A549 (cell line): ENCODE data around the gene RBSN. TPM values are rescaled to one million over a fixed set of nuclear protein-coding genes. Genes with fewer than 3 reads are reported as not detected.

Source experiments
- ATAC-seq, 2 experiments: fragments of 200-7000 bp in 1 of 2; fragments of >200 bp in 1 of 2; cut with Nextera tagmentation in 1 of 2; cut with Tn5 transposase in 1 of 2; 3 replicates each; pipeline versions ENCODE4 v1.8.0 to v1.9.1; 2018 to 2020; ENCODE audit warnings: mild to moderate bottlenecking in 1 of 2, moderate library complexity in 1 of 2
- CTCF ChIA-PET: fragments of 300-600 bp; sonication (Branson Sonifier 250); formaldehyde crosslinking; extraction: SDS; loops from one replicate; lab custom pipeline; 2021; ENCODE audit warnings: antibody characterized with exemption, inconsistent platforms; lab: Yijun Ruan, JAX
- POLR2A ChIA-PET: fragments of 350-600 bp; formaldehyde crosslinking; extraction: SDS; loops from one replicate; lab custom pipeline; 2021; ENCODE audit warnings: antibody characterized with exemption, inconsistent platforms; lab: Yijun Ruan, JAX
- DNase-seq, 2 experiments: peaks; one replicate each; pipeline versions ENCODE4 v3.0.0 to v3.0.0-alpha.2; 2011 to 2016; ENCODE audit warnings: low read depth in 1 of 2, low spot score in 1 of 2
- FAIRE-seq: peaks from 2 replicates; lab custom pipeline; 2011; peaks lifted over from hg19 to GRCh38; lab: Jason Lieb, UNC
- H3K27ac ChIP-seq, 2 experiments: fragments of >200 bp; sonication (Bioruptor Twin); formaldehyde crosslinking; 3 replicates each; pipeline ENCODE4 v1.5.1; 2016 to 2017
- H3K4me1 ChIP-seq: fragments of >200 bp; sonication (Bioruptor Twin); formaldehyde crosslinking; 3 replicates; pipeline ENCODE4 v1.6.1; 2016
- H3K4me2 ChIP-seq: fragments of >200 bp; sonication (Bioruptor Twin); formaldehyde crosslinking; 3 replicates; pipeline ENCODE4 v1.6.1; 2016
- H3K4me3 ChIP-seq: fragments of >200 bp; sonication (Bioruptor Twin); formaldehyde crosslinking; 3 replicates; pipeline ENCODE4 v1.5.1; 2016
- H3K9me3 ChIP-seq: fragments of >200 bp; sonication (Bioruptor Twin); formaldehyde crosslinking; 3 replicates; pipeline ENCODE4 v1.6.1; 2016
- BCL3 ChIP-seq: fragments of >200 bp; sonication (Bioruptor Twin); formaldehyde crosslinking; IDR thresholded peaks from 3 replicates; pipeline ENCODE4 v1.6.1; 2016
- CEBPB ChIP-seq, 2 experiments: fragments of >200 bp in 1 of 2; sonication (Bioruptor Twin) in 1 of 2; formaldehyde crosslinking in 1 of 2; IDR thresholded peaks; 2 replicates each; pipeline ENCODE4 v1.6.1; 2012 to 2016
- ESRRA ChIP-seq: fragments of 150-350 bp; IDR thresholded peaks from 2 replicates; pipeline ENCODE4 v1.6.1; 2014; ENCODE audit warnings: mild to moderate bottlenecking, low read length, borderline replicate concordance
- HES2 ChIP-seq: fragments of >200 bp; sonication (Bioruptor Twin); formaldehyde crosslinking; IDR thresholded peaks from 2 replicates; pipeline ENCODE4 v1.6.1; 2016
- HOXB5 ChIP-seq: fragments of 250-450 bp; sonication (Bioruptor Pico); IDR thresholded peaks from 2 replicates; pipeline ENCODE4 v1.5.0; 2020; ENCODE audit warnings: mild to moderate bottlenecking, moderate library complexity
- JUN ChIP-seq, 2 experiments: fragments of >200 bp; sonication (Bioruptor Twin); formaldehyde crosslinking; IDR thresholded peaks; 2 replicates in 1 of 2; 3 replicates in 1 of 2; pipeline ENCODE4 v1.6.1; 2016 to 2017
- JUNB ChIP-seq: fragments of >200 bp; sonication (Bioruptor Twin); formaldehyde crosslinking; IDR thresholded peaks from 2 replicates; pipeline ENCODE4 v1.6.1; 2016
- KDM5A ChIP-seq: fragments of 200-600 bp; sonication (generic); IDR thresholded peaks from 2 replicates; pipeline ENCODE4 v1.6.1; 2016; ENCODE audit warnings: antibody characterized with exemption, mild to moderate bottlenecking
- MAX ChIP-seq: IDR thresholded peaks from 2 replicates; pipeline ENCODE4 v1.6.1; 2012
- MAZ ChIP-seq: fragments of 150-350 bp; IDR thresholded peaks from 2 replicates; pipeline ENCODE4 v1.6.1; 2014; ENCODE audit warnings: antibody characterized with exemption, low read depth, low read length, borderline replicate concordance
- MYC ChIP-seq: IDR thresholded peaks from 2 replicates; pipeline ENCODE4 v1.6.1; 2012; ENCODE audit warnings: mild to moderate bottlenecking, inconsistent platforms, low read length, improper control_type of control experiment, borderline replicate concordance
- NPAS2 ChIP-seq: fragments of 250-450 bp; sonication (Bioruptor Pico); IDR thresholded peaks from 2 replicates; pipeline ENCODE4 v1.8.0; 2022; ENCODE audit warnings: mild to moderate bottlenecking, moderate library complexity, borderline replicate concordance
- PBX3 ChIP-seq: IDR thresholded peaks from 2 replicates; pipeline ENCODE4 v1.6.1; 2012
- PHF8 ChIP-seq: fragments of 200-600 bp; sonication (generic); IDR thresholded peaks from 2 replicates; pipeline ENCODE4 v1.6.1; 2016; ENCODE audit warnings: low read depth, mild to moderate bottlenecking, antibody characterized with exemption, moderate library complexity, borderline replicate concordance
- POLR2A ChIP-seq: IDR thresholded peaks from 2 replicates; pipeline ENCODE4 v1.6.1; 2012; ENCODE audit warnings: mild to moderate bottlenecking, low read length
- RFX5 ChIP-seq: fragments of 450-650 bp; IDR thresholded peaks from 2 replicates; pipeline ENCODE4 v1.7.1; 2014; ENCODE audit warnings: antibody characterized with exemption, mild to moderate bottlenecking, moderate library complexity
- WGBS: methylation state at CpG from one replicate; pipeline ENCODE4 v1.1.6; 2017; ENCODE audit errors: missing lambda C conversion rate; 5-methylcytosine and 5-hydroxymethylcytosine counted together
- polyA minus RNA-seq: library from RNA; depleted of rRNA, polyadenylated mRNA; stranded (reverse); fragments of >200 nt; gene quantifications from 2 replicates; pipeline ENCODE4 v1.2.3, GENCODE V29; 2011; rRNA and poly(A)+ RNA removed
- polyA plus RNA-seq, 4 experiments: library from polyadenylated mRNA; depleted of rRNA in 3 of 4; stranded (reverse); fragments of >200 nt; fragmentation: RNase III in 1 of 4; extraction: RNeasy Plus Mini Kit Qiagen cat#74134 plus additional on column Dnase treatment in 1 of 4; gene quantifications; 2 replicates in 3 of 4; 3 replicates in 1 of 4; pipeline ENCODE4 v1.2.3, GENCODE V29; 2011 to 2017
- TF ChIP-seq, protein P1 (sequence below): fragments of 150-350 bp; IDR thresholded peaks from 2 replicates; pipeline ENCODE4 v1.6.1; 2014; ENCODE audit warnings: low read depth, mild to moderate bottlenecking, low read length
- TF ChIP-seq, protein P2 (sequence below): IDR thresholded peaks from 2 replicates; pipeline ENCODE4 v1.6.1; 2012; ENCODE audit warnings: low read depth, borderline replicate concordance
- TF ChIP-seq, protein P3 (sequence below): fragments of >200 bp; sonication (Bioruptor Twin); formaldehyde crosslinking; IDR thresholded peaks from 3 replicates; pipeline ENCODE4 v1.5.1; 2016

The RBSN gene
- polyA plus RNA-seq (2011; rRNA removed) (14.9 and 15.2 TPM in 2 replicates), polyA plus RNA-seq (2017; fragmentation: RNase III; extraction: RNeasy Plus Mini Kit Qiagen cat#74134 plus additional on column Dnase treatment) (9.1 to 9.6 TPM (median 9.5 TPM) in 3 replicates), polyA minus RNA-seq (25.7 and 26.3 TPM in 2 replicates)
- polyA plus RNA-seq (2012; cell fraction: cytosol; rRNA removed), result 4.8 and 4.9 TPM in 2 replicates
- 8.5 and 9.1 TPM in 2 replicates for polyA plus RNA-seq (2012; cell fraction: nucleus; rRNA removed)

DNA sequence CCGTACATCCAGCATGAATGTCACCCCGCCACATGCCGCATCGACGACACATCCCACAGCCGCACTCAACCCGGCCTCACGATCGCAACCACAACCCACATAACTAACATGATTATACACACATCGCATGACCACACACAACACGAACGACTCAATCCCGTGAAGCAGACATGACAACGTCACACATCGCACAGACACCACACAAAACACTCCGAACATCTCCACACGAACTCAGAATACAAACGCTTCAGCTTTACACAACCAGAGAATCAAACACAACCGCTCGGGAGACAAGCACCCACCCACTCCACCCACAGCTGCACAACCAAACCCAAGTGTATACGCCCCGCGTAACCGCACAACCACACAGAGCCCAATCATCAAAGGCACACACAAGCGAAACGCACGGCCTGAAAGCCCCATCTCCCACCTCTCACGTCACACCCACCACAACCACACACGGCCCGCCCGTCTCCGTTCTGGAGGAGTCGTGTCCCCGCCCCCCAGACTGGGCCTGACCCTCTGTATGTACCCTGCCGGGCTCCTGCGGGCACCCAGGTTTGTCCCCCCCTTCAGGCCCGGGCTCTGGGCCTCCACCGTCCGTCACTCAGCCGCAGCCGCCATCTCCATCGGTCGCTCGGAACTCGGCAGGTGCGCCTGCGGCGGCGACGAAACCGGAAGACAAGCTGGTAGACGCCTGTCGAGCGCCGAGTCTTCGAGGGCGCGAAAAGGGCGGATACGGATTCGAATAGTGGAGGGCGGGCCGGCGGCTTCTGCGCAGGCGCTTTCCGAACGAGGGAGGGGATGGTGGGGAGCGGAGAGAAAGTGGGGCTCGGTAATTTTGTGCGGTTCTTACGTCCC, at the start of gene RBSN:
Gene RBSN (minus strand): TSS at position 646 of the 861 bp plus-strand sequence. CDS start 3,028 bp downstream, outside the sequence.
- peak; percentile 83 to 92 for DNase-seq
- peak within 1 kb of the TSS; percentile 85 for H3K4me2 ChIP-seq
- H3K4me1 ChIP-seq, result peaks cover 10% of the 10 kb centered on the region
- H3K27ac ChIP-seq, result peak within 1 kb of the TSS; percentile 78 to 88
- TF ChIP-seq HOXB5, result 0 out of 2 replicates have a peak, but pooled peaks have one; percentile 34
- TF ChIP-seq JUN (IDR thresholded peaks at IDR 0.05), result peak; percentile 77 to 93
- peak; percentile 92 for TF ChIP-seq PHF8
- TF ChIP-seq BCL3, result peak; percentile 70
- peak; percentile 81 for TF ChIP-seq PBX3
- 0 out of 4 replicates have a peak, but pooled peaks of 1 of the 2 experiments have one; percentile 16 for TF ChIP-seq CEBPB (IDR thresholded peaks at IDR 0.05)
- TF ChIP-seq, protein P1, sequence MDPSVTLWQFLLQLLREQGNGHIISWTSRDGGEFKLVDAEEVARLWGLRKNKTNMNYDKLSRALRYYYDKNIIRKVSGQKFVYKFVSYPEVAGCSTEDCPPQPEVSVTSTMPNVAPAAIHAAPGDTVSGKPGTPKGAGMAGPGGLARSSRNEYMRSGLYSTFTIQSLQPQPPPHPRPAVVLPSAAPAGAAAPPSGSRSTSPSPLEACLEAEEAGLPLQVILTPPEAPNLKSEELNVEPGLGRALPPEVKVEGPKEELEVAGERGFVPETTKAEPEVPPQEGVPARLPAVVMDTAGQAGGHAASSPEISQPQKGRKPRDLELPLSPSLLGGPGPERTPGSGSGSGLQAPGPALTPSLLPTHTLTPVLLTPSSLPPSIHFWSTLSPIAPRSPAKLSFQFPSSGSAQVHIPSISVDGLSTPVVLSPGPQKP, result peak; percentile 71; the same call in 1 of the 2 replicates
- peak; percentile 82; the same call in 1 of the 2 replicates for TF ChIP-seq KDM5A
- TF ChIP-seq, protein P2, sequence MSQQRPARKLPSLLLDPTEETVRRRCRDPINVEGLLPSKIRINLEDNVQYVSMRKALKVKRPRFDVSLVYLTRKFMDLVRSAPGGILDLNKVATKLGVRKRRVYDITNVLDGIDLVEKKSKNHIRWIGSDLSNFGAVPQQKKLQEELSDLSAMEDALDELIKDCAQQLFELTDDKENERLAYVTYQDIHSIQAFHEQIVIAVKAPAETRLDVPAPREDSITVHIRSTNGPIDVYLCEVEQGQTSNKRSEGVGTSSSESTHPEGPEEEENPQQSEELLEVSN, result peak; percentile 87
- 0 out of 2 replicates have a peak, but pooled peaks have one; percentile 62 for TF ChIP-seq MAZ
- TF ChIP-seq MYC, result peak; percentile 43; the same call in 1 of the 2 replicates
- TF ChIP-seq RFX5, result 0 out of 2 replicates have a peak, but pooled peaks have one; percentile 55
- TF ChIP-seq, protein P3, sequence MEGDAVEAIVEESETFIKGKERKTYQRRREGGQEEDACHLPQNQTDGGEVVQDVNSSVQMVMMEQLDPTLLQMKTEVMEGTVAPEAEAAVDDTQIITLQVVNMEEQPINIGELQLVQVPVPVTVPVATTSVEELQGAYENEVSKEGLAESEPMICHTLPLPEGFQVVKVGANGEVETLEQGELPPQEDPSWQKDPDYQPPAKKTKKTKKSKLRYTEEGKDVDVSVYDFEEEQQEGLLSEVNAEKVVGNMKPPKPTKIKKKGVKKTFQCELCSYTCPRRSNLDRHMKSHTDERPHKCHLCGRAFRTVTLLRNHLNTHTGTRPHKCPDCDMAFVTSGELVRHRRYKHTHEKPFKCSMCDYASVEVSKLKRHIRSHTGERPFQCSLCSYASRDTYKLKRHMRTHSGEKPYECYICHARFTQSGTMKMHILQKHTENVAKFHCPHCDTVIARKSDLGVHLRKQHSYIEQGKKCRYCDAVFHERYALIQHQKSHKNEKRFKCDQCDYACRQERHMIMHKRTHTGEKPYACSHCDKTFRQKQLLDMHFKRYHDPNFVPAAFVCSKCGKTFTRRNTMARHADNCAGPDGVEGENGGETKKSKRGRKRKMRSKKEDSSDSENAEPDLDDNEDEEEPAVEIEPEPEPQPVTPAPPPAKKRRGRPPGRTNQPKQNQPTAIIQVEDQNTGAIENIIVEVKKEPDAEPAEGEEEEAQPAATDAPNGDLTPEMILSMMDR, result no peak
- no peak for TF ChIP-seq NPAS2
- TF ChIP-seq POLR2A, result peak; percentile 81
- no peak for TF ChIP-seq JUNB
- TF ChIP-seq ESRRA, result no peak
- no peak for TF ChIP-seq HES2
- TF ChIP-seq MAX, result peak; percentile 93
- POLR2A ChIA-PET, result interaction anchor here (0.6 to 1.6 kb wide), 7 partner anchors 13 to 308 kb away, joined by 3 to 8 read pairs (median 3); partner anchors contain the start of genes CAPN7 and MRPS25
- CTCF ChIA-PET, result interaction anchor here (1.3 to 8.2 kb wide), 3 partner anchors 10 to 173 kb away, joined by 3 to 46 read pairs (median 6); no protein-coding TSS in a partner anchor
- WGBS, result under 1% methylated on average over 37 of the region's 72 CpGs
- H3K9me3 ChIP-seq, result no peaks in the 10 kb centered on the region
- FAIRE-seq, result no peak
- peak within 1 kb of the TSS; percentile 76 for H3K4me3 ChIP-seq
- ATAC-seq, result peak; percentile 89 to 93
